ENCODE results near the gene SHKBP1. TPM values are rescaled to one million over a fixed set of nuclear protein-coding genes. Genes with fewer than 3 reads are reported as not detected.

SHKBP1 gene
- total and polyA plus RNA-seq, 2 of the 13 experiments (the other 11 are each of a cell fraction or from before 2014, with no cell fraction given), result 16.2 to 17.4 TPM

GRCh38 chr19:40583283-40583682 is 6.6 kb downstream of the SHKBP1 start:
- no peak for DNase-seq (ENCODE audit: low spot score)
- FAIRE-seq, result no peak
- Histone ChIP-seq H3K4me1 (ENCODE audit: insufficient read depth, low read length) (no peaks in the 10 kb centered on the region), H3K9me3 (ENCODE audit: low read length) (no peaks in the 10 kb centered on the region), H4K20me1 (ENCODE audit: insufficient read depth, low read length) (no peaks in the 10 kb centered on the region), H3K9ac (ENCODE audit: insufficient read depth, low read depth, low read length) (no peak overlapping the region), H3K27me3 (ENCODE audit: control insufficient read depth in 1 of 2, insufficient read depth in 2 of 2, low read length in 2 of 2) (no peaks in the 10 kb centered on the region), H3K36me3 (replicated peaks in 1 of 2; ENCODE audit: control insufficient read depth in 1 of 2, insufficient read depth in 2 of 2, low read length in 2 of 2) (0 out of 5 replicates have a peak, but pooled peaks cover 0 to 1% of the 10 kb centered on the region in 2 experiments), H3K4me3 (replicated peaks in 1 of 3; ENCODE audit: insufficient read depth in 1 of 3, low read depth in 2 of 3, low read length in 3 of 3) (no peak overlapping the region), H3K4me2 (ENCODE audit: low read depth, low read length) (no peak overlapping the region), H3K79me2 (ENCODE audit: insufficient read depth, low read length) (no peaks in the 10 kb centered on the region), H2AFZ (ENCODE audit: low read length) (no peak overlapping the region), H3K27ac (ENCODE audit: extremely low read length, insufficient read depth, low read length) (no peak overlapping the region)
- in situ Hi-C loops (cut with HindIII; ENCODE audit: extremely low pct_ligation_motif_present, low pct_unique_long_range_greater_than_20kb), result no loop called here
- ChIA-PET CTCF (ENCODE audit: low intra/inter-chr PET ratio, low total read pairs) (no interaction called here), POLR2A (no interaction called here)
- BruUV-seq (replicated peaks), result no TSS peak
- no peak for ATAC-seq
- TF ChIP-seq ZNF354B (CRISPR knock-in tag; IDR thresholded peaks at IDR 0.05) (no peak), KAT2B (IDR thresholded peaks at IDR 0.05; ENCODE audit: borderline replicate concordance, low read depth, low read length) (no peak), SMARCE1 (IDR thresholded peaks at IDR 0.05; ENCODE audit: borderline replicate concordance) (no peak), ZNF614 (CRISPR knock-in tag; IDR thresholded peaks at IDR 0.05; ENCODE audit: borderline replicate concordance) (no peak), ATM (IDR thresholded peaks at IDR 0.05; ENCODE audit: borderline replicate concordance) (no peak), NR2C2 (CRISPR knock-in tag; IDR thresholded peaks at IDR 0.05; ENCODE audit: borderline replicate concordance) (no peak), IKZF4 (CRISPR knock-in tag; IDR thresholded peaks at IDR 0.05; ENCODE audit: borderline replicate concordance, low read depth, not compliant biosample characterization) (no peak), ERF (CRISPR knock-in tag; IDR thresholded peaks at IDR 0.05) (no peak), ZNF431 (CRISPR knock-in tag; IDR thresholded peaks at IDR 0.05; ENCODE audit: borderline replicate concordance, low read depth) (no peak), ZNF816 (CRISPR knock-in tag; IDR thresholded peaks at IDR 0.05; ENCODE audit: borderline replicate concordance) (no peak), TAF15 (IDR thresholded peaks at IDR 0.05; ENCODE audit: low read depth, low read length, poor library complexity, severe bottlenecking) (no peak), CHD2 (IDR thresholded peaks at IDR 0.05; ENCODE audit: low read depth, low read length) (no peak), KAT7 (CRISPR knock-in tag; IDR thresholded peaks at IDR 0.05; ENCODE audit: borderline replicate concordance) (no peak), HHEX (CRISPR knock-in tag; IDR thresholded peaks at IDR 0.05) (no peak), SP2 (CRISPR knock-in tag; IDR thresholded peaks at IDR 0.05) (no peak), ZBTB7B (CRISPR knock-in tag; IDR thresholded peaks at IDR 0.05) (no peak), MXI1 (IDR thresholded peaks at IDR 0.05; ENCODE audit: borderline replicate concordance, low read depth, low read length) (no peak), ZNF280D (CRISPR knock-in tag; IDR thresholded peaks at IDR 0.05) (no peak), MYC (CRISPR knock-in tag; IDR thresholded peaks at IDR 0.05; ENCODE audit: borderline replicate concordance) (no peak), ZNF343 (CRISPR knock-in tag; IDR thresholded peaks at IDR 0.05) (no peak)
- 97% methylated on average over 4 of the region's 14 CpGs for WGBS (ENCODE audit: low lambda C conversion rate)
- intact Hi-C loops (cut with micrococcal nuclease; ENCODE audit: unreplicated experiment), result no loop called here
